Prostate gland (tissue), 2 donors: ENCODE data around the gene PBXIP1.

ENCODE experiments used
- POLR2A ChIP-seq: fragments of 450-650 bp; IDR thresholded peaks from one replicate; pipeline ENCODE4 v1.6.1; 2016; ENCODE audit warnings: antibody characterized with exemption, mild to moderate bottlenecking
- POLR2AphosphoS5 ChIP-seq: sonication (generic); formaldehyde crosslinking; IDR thresholded peaks from one replicate; pipeline ENCODE4 v1.6.1; 2017; ENCODE audit warnings: antibody characterized with exemption
- TF ChIP-seq, protein P1 (sequence below), 4 experiments: fragments of 200-600 bp in 2 of 4; fragments of 450-650 bp in 2 of 4; sonication (generic) in 2 of 4; IDR thresholded peaks; 1 replicate in 3 of 4; 2 replicates in 1 of 4; pipeline ENCODE4 v1.5.1; 2016 to 2019; ENCODE audit warnings: antibody characterized with exemption in 4 of 4, mild to moderate bottlenecking in 2 of 4, moderate library complexity in 2 of 4

- TF ChIP-seq, protein P1, sequence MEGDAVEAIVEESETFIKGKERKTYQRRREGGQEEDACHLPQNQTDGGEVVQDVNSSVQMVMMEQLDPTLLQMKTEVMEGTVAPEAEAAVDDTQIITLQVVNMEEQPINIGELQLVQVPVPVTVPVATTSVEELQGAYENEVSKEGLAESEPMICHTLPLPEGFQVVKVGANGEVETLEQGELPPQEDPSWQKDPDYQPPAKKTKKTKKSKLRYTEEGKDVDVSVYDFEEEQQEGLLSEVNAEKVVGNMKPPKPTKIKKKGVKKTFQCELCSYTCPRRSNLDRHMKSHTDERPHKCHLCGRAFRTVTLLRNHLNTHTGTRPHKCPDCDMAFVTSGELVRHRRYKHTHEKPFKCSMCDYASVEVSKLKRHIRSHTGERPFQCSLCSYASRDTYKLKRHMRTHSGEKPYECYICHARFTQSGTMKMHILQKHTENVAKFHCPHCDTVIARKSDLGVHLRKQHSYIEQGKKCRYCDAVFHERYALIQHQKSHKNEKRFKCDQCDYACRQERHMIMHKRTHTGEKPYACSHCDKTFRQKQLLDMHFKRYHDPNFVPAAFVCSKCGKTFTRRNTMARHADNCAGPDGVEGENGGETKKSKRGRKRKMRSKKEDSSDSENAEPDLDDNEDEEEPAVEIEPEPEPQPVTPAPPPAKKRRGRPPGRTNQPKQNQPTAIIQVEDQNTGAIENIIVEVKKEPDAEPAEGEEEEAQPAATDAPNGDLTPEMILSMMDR (IDR thresholded peaks at IDR 0.05): no peak
- TF ChIP-seq POLR2A: no peak
- no peak for TF ChIP-seq POLR2AphosphoS5
These were observed 14.1 kb upstream of the PBXIP1 start for GRCh38 chr1:154969860-154970452.
